GM15510 (cell line): ENCODE results near the gene NFKB2.

ENCODE experiments used
- POLR2A ChIP-seq: IDR thresholded peaks from 3 replicates; pipeline ENCODE4 v1.6.1; 2011; ENCODE audit warnings: borderline replicate concordance; ENCODE audit not compliant: insufficient read length; ENCODE audit errors: extremely low read depth

The NFKB2 gene

GRCh38 chr10:102401735-102402511, 6.4 kb downstream of the NFKB2 start:
- no peak for TF ChIP-seq POLR2A

- TF ChIP-seq POLR2A: no peak
These were observed 7.0 kb downstream of the NFKB2 start for GRCh38 chr10:102402512-102402896.

GRCh38 chr10:102403115-102403514, 7.6 kb downstream of the NFKB2 start:
- peak; percentile 14 for TF ChIP-seq POLR2A

DNA sequence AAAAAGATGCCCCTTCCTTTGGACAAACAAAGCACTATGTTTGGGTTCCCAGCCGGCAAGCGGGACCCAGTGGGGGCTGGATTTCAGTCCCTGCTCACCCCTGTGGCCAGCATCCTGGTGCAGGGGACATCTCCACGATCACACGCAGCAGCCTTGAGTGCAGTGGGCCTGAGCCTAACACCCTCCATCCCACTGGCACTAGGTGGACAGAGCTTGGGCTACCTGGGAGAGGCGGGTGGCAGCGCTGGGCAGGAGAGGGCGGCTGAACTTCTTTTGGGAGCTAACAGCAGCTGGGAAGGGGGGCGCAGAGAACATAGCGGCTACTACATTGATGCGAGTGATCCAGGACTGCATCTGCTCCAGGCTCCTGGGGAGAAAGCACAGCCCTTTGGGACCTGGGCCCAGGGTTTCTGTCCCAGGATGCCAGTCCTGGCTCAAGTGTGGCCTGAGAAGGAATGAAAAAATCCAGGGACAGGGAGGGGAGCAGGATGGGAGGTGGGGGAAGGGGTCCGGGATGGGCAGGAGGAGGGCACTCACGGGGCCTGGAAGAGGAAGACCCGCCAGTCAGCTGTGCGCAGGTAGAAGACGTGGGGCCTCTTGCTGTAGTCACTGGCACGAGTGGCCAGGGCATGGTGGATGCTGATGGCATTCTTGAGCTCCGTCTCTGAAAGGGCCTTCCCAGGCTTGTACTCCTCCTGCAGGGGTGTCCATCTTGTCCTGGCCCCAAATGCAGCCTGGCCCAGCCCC, 9.0 kb downstream of the NFKB2 start:
- TF ChIP-seq POLR2A: peak; percentile 16

DNA sequence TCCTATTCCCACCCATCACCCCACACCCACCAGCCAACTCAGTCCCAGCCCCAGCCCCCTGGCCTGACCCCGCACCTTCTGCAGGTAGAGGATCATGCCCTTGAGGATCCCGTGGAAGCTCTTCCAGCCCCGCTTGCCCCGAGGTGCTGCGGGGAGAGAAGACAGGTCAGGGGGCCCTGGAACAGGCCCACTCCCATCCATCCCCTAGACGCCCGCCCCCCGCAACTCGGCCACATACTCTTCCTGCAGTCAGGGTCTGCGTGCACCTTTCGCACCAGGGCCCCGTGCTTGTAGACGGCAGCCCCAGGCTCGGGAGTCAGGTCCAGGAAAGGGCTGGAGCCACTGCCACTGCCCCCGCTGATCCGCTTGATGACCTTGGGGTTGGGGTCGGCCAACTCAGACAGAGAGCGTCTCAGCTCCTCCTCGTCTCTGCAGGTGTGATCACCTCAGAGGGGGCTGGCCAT, 9.6 kb downstream of the NFKB2 start:
- TF ChIP-seq POLR2A: peak; percentile 10

- TF ChIP-seq POLR2A: no peak
These were observed 10.1 kb downstream of the NFKB2 start for GRCh38 chr10:102405632-102406031.

DNA sequence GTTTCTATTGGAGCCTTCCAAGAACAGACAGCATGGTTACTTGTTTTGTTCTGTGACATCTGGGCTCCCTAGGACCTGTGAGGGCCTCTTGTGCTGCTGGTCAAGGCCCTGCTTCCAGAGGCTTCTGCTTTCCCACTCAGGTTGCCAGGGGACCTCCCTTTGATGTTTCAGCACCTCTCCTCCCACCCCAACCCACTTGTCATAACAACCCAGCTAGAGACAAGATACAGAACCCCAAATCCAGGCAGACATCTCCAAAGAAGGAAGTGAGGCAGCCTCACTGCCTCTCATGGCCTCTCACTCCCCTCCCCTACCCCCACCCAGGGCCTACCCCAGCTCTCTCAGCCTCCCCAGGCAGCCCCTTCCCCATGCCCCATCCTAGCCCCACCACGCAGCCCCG, 11.3 kb downstream of the NFKB2 start:
- no peak for TF ChIP-seq POLR2A

DNA sequence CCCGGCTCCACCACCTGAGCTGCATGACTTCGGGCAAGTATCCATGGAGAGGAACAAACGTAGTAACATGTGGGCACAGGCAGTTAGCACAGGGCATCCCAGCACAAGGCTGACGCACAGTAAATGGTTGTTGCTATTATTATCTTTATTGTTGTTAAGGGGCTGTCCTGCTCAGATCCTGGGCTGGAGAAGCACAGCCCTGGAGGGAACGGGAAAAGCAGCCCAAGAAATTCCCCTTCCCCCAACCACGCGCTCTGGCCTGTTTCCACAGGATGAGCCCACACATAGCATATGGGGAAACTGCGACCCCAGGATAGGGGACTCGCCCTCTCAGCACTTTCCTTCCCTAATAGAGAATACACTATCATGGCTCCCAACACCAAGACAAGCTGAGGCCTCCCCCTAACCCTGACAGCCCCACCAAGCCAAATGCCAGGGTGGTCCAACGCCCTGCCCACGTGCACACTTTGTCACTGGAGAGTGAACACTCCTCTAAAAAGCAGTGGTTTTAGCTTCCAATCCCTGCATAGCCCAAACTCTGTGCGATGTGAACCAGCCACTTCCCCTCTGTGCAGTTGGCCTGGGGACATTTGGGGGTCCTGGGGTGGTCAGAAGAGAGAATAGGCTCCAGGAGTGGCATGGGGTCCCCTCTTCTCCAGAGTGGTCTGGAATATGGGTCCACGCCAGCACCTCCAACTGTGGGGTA, 12.1 kb downstream of the NFKB2 start:
- no peak for TF ChIP-seq POLR2A

- TF ChIP-seq POLR2A: no peak
These were observed 12.7 kb downstream of the NFKB2 start for GRCh38 chr10:102408131-102408727.

DNA sequence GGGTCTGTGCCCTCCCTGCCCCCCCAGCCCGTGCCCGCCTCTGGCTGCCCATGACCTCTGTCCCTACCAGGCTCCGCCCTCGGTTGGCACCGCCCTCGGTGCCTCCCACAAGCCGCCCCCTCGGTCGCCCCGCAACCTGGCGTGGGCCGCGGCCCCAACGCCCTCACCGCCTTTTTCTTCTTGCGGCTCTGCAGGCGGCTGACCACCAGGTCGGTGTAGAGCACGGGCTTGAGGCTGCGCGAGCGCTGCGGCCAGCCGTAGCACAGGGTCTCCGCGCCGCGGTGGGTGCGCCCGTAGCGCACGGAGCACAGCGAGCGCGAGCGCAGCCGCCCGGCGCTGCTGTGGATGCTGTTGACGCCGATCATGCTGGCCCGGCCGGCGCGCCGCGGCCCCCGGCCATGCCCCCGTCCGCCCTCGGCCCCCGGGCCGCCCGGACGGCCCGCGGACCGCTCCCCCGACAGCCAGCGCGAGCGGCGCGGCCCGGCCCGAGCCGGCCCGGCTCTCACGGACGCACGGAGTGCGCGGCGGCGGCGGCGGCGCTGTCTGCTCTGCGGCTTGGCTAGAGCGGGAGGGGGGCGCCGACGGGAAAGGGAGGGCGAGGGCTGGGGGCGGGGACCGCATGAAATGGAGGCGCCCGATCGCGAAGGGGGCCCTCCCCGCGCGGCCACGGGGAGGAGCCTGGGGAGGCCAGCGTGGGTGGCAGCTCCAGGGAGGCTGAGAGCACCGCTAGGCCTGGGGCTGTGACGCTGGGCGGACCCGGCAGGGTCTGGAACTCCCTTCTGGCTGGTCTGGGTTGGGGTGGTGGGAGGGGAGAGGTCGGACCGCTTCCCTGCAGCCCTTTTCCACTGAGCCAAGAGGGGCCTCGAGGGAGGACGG, 13.5 kb downstream of the NFKB2 start:
- TF ChIP-seq POLR2A: no peak

GRCh38 chr10:102409604-102410428, 14.3 kb downstream of the NFKB2 start:
- TF ChIP-seq POLR2A: no peak

DNA sequence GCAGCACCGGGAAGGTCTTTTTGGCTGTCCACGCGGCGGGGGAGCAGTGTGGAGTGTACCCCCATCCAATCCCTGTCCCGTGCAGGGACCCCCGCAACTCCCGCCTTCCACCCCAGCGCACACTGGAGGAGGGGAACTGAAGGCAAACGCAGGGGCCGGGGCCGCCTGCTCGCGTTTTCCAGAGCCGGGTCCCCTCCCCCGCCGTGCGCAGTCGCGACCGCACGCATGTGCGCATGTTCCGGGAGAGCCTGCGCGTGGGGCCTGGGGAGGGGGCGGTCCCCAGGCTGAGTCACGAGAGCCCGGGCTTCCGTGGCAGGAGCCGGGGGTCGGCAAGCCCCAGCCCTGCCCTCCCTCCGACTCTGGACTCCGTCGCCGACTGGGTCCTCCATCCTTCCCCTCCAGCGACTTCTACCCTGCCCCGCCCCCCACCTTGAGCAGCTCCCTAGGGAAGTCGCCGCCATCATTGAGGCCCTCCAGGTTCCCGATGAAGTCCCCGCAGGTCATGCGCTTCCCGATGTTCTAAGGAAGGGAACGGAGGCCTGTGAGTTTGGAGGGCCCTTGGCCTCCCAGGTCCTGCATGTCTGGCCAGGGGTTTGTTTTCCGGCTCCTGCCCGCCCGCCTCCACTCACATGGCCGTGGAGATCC, 15.0 kb downstream of the NFKB2 start:
- TF ChIP-seq POLR2A: no peak

DNA sequence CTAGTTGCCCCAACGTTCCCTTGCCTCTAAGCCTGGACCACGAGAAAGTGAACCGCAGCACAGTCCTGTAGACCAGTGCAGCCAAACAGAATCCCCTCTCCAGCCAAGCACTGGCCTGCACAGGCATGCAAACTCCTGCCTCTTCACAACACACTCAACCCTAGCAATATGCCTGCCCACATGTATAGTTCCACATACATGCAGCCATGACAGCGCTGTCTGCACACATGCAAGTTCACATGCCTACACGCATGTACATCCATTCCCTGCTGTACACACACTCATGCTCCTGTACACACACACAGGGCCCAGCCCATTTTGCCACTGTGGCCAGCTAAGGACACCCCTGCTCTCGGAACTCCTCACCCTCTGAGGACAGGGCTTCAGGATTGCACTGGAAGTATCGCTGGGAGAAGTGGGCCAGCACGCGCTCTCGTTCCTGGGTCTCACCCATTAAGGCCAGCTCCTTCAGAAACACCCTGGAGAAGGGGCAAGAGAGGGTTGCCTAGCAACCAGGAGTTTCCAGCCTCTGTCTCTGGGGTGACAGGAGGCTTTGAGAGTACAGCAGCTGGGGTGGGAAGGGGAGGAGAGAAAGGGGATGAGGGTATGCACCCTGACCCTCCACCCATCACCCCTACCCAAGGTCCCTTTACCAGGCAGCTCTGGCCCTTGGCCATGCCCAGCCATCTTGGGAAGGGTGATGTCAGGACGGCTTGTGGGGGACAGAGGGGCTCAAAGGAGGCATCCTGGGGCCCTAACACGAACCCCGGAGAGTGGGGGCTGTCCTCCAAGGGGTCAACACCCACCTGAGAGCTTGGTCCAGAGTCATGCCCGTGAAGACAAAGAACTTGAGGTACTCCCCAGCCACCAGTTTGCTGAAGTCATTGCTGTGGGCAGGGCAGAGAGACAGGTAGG, 16.1 kb downstream of the NFKB2 start:
- TF ChIP-seq POLR2A: no peak
